NT2/D1 (cell line): Measurements from ENCODE around the gene MEAF6.

Experiments used
- SUZ12 ChIP-seq: IDR thresholded peaks from 2 replicates; pipeline ENCODE4 v1.6.1; 2011; ENCODE audit not compliant: insufficient read length, insufficient read depth; ENCODE audit errors: extremely low read depth
- YY1 ChIP-seq: IDR thresholded peaks from 2 replicates; pipeline ENCODE4 v1.6.1; 2011; ENCODE audit not compliant: insufficient read length, insufficient read depth

GRCh38 chr1:37478451-37478881 is 36.1 kb downstream of the MEAF6 start:
- no peak for TF ChIP-seq YY1
- TF ChIP-seq SUZ12 = no peak
